ENCODE measurements around the gene TBL1XR1. TPM values are rescaled to one million over a fixed set of nuclear protein-coding genes. Genes with fewer than 3 reads are reported as not detected.

TBL1XR1 gene
- total RNA-seq, 1 experiment from 2014 or later = 180 TPM

DNA sequence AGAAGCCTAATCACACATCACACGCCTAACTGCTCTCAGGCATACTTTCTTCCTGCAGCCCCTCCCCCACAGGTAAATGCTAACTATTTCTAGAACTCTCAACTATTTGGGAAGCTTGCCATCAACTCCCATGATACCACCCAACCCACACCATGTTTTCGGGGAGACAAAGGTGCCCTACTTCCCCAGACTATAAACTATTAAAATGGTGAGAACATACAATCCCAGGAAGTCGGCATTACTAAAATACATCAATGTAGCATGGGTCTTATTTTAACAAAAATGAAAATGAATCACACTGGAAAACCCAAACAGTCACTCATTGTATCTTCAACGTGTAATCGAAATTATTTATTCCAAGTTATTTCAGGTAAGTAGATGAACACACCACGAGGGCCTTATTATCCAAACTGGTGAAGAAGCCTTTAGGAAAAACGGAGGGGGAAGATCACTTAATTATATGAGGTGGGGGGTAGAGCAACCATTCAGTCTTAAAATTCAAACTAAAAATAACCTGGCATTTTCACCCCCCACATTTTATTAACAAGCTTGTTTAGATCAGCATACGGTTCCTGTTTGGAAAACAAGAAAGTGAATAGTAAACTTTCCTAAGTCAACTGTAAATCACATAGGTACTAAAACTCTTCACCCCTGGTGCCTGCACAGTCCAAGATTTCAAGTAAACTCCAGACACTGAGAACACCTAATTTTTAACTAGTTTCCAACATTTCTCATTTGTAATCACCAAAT lies 1.9 kb downstream of the TBL1XR1 start:
- H3K9ac ChIP-seq (ENCODE audit: low read length) = peak overlapping the region; percentile 99
- peak overlapping the region; percentile 87 to 95 for H3K4me3 ChIP-seq (replicated peaks in 1 of 2; ENCODE audit: low read depth in 1 of 2, low read length in 2 of 2)
- ChIA-PET RAD21 (ENCODE audit: low non-redundant PET in 1 of 2, low total read pairs in 2 of 2, uncharacterized antibody in 2 of 2, unreplicated experiment in 2 of 2) (no interaction called here), POLR2A (interaction anchor here (1.1 to 2.9 kb wide), 3 partner anchors 144 to 165 kb away, joined by 3 to 10 read pairs (median 3); no protein-coding TSS in a partner anchor), CTCF (no interaction called here)
- H3K27ac ChIP-seq (ENCODE audit: low read depth, low read length) = peak overlapping the region; percentile 86
- TF ChIP-seq RAD21 (IDR thresholded peaks at IDR 0.05; ENCODE audit: low read depth) (no peak), POLR2A (IDR thresholded peaks at IDR 0.05; ENCODE audit: borderline replicate concordance, extremely low read depth, insufficient read depth, insufficient read length) (no peak)
- no peaks in the 10 kb centered on the region for H3K9me3 ChIP-seq (ENCODE audit: control insufficient read depth in 1 of 2, insufficient read depth in 1 of 2, low read depth in 1 of 2, low read length in 2 of 2)
- H3K79me2 ChIP-seq (ENCODE audit: insufficient read depth, low read length) = peaks cover 64% of the 10 kb centered on the region
- no peaks in the 10 kb centered on the region for H3K27me3 ChIP-seq (ENCODE audit: insufficient read depth, low read length)
- H3K36me3 ChIP-seq (ENCODE audit: control insufficient read depth in 1 of 2, insufficient read depth in 2 of 2, low read length in 2 of 2) = no peaks in the 10 kb centered on the region
- intact Hi-C loops (cut with micrococcal nuclease) = loop anchor here (5.0 to 10.0 kb wide), 3 partner anchors 143 to 582 kb away; no protein-coding TSS in a partner anchor
- H3K9me2 ChIP-seq (ENCODE audit: insufficient read depth) = no peaks in the 10 kb centered on the region
- H2AFZ ChIP-seq (ENCODE audit: low read depth, low read length, poor library complexity, severe bottlenecking) = no peak overlapping the region
- ATAC-seq (no peak), DNase-seq (ENCODE audit: low read depth, low spot score) (no peak)
- peak overlapping the region; percentile 96 for H3K4me2 ChIP-seq (ENCODE audit: low read length)
- peaks cover 25 to 50% of the 10 kb centered on the region in 2 experiments for H3K4me1 ChIP-seq (ENCODE audit: control insufficient read depth in 1 of 2, insufficient read depth in 2 of 2, low read length in 2 of 2)
- peaks cover 9% of the 10 kb centered on the region; the same call in 1 of the 2 replicates for H4K20me1 ChIP-seq (ENCODE audit: insufficient read depth)
- BruUV-seq (replicated peaks) = TSS peak; percentile 57

DNA sequence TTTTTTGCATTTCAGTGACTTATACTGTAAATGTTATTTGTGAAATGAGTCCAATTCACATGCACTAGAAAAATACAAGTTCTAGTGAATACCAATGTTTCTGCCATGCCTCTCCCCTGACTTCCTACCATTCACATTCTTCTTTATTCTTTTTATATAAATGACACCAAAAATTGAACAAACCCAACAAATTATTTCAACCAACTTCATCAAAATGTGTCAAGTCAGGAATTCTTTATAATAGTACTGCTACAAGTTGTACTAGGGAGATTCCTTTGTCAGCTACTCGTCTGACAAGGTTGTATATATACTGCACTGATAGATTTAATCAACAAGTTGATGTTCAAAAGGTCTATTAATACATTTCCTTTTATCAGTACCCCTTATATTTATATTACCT lies 3.0 kb downstream of the TBL1XR1 start:
- peaks cover 22 to 41% of the 10 kb centered on the region in 2 experiments for H3K4me1 ChIP-seq (ENCODE audit: control insufficient read depth in 1 of 2, insufficient read depth in 2 of 2, low read length in 2 of 2)
- H3K27ac ChIP-seq (ENCODE audit: low read depth, low read length) = no peak overlapping the region
- H3K36me3 ChIP-seq (ENCODE audit: control insufficient read depth in 1 of 2, insufficient read depth in 2 of 2, low read length in 2 of 2) = no peaks in the 10 kb centered on the region
- no peak for DNase-seq (ENCODE audit: low read depth, low spot score)
- no peaks in the 10 kb centered on the region for H3K9me3 ChIP-seq (ENCODE audit: control insufficient read depth in 1 of 2, insufficient read depth in 1 of 2, low read depth in 1 of 2, low read length in 2 of 2)
- RAD21 ChIA-PET (ENCODE audit: low non-redundant PET in 1 of 2, low total read pairs in 2 of 2, uncharacterized antibody in 2 of 2, unreplicated experiment in 2 of 2) = no interaction called here
- no peaks in the 10 kb centered on the region for H3K9me2 ChIP-seq (ENCODE audit: insufficient read depth)
- H3K27me3 ChIP-seq (ENCODE audit: insufficient read depth, low read length) = no peaks in the 10 kb centered on the region
- peaks cover 76% of the 10 kb centered on the region for H3K79me2 ChIP-seq (ENCODE audit: insufficient read depth, low read length)
- no peak overlapping the region for H3K4me3 ChIP-seq (replicated peaks in 1 of 2; ENCODE audit: low read depth in 1 of 2, low read length in 2 of 2)
- CTCF ChIA-PET = no interaction called here
- peaks cover 9% of the 10 kb centered on the region; the same call in 1 of the 2 replicates for H4K20me1 ChIP-seq (ENCODE audit: insufficient read depth)
- no peak overlapping the region for H3K9ac ChIP-seq (ENCODE audit: low read length)
- intact Hi-C loops (cut with micrococcal nuclease) = loop anchor here (5.0 to 10.0 kb wide), 2 partner anchors 291 to 682 kb away; no protein-coding TSS in a partner anchor
- H3K4me2 ChIP-seq (ENCODE audit: low read length) = no peak overlapping the region; the same call in 1 of the 2 replicates
- H2AFZ ChIP-seq (ENCODE audit: low read depth, low read length, poor library complexity, severe bottlenecking) = no peak overlapping the region
- POLR2A ChIA-PET = interaction anchor here (2.9 kb wide), 1 partner anchor 163 kb away, joined by 10 read pairs; no protein-coding TSS in a partner anchor
- no peak for TF ChIP-seq SRF (IDR thresholded peaks at IDR 0.05; ENCODE audit: low read depth)
- TF ChIP-seq YY1 (IDR thresholded peaks at IDR 0.05; ENCODE audit: extremely low read depth, insufficient replicate concordance, low read depth, low read length) = no peak
- TF ChIP-seq, protein P1, sequence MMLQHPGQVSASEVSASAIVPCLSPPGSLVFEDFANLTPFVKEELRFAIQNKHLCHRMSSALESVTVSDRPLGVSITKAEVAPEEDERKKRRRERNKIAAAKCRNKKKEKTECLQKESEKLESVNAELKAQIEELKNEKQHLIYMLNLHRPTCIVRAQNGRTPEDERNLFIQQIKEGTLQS (IDR thresholded peaks at IDR 0.05) = no peak
- TF ChIP-seq, protein P2, sequence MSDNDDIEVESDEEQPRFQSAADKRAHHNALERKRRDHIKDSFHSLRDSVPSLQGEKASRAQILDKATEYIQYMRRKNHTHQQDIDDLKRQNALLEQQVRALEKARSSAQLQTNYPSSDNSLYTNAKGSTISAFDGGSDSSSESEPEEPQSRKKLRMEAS (IDR thresholded peaks at IDR 0.05) = no peak
- TF ChIP-seq FOSL1 (IDR thresholded peaks at IDR 0.05; ENCODE audit: low read depth) = no peak
- no peak for TF ChIP-seq SIN3A (IDR thresholded peaks at IDR 0.05; ENCODE audit: low read depth)
- TF ChIP-seq CBX3 (IDR thresholded peaks at IDR 0.05; ENCODE audit: low read depth) = no peak
- ATAC-seq = no peak
- BruUV-seq (replicated peaks) = no TSS peak

Measured in HCT116 (cell line).